ENCODE results near the gene PRICKLE1.

PRICKLE1 gene

DNA sequence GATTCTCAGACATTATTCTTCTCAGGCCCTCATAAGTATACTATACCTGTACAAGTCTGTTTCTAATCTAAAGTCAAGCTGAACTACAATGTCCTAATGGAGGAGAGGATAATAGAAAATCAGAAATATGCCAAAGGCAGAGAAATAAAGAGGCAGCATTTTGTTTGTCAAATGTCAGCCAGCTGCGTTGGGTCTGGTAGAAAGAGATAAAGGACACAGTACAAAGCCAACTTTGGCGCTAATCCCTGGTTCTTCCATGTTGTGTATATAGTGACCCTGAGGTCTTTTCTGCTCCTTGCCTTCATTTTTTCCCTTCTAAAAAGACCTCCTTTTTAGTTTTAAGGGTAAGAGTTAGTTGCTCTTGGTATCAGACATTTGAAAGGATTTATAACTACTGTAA lies 103.1 kb downstream of the PRICKLE1 start:
- no peak for DNase-seq

DNA sequence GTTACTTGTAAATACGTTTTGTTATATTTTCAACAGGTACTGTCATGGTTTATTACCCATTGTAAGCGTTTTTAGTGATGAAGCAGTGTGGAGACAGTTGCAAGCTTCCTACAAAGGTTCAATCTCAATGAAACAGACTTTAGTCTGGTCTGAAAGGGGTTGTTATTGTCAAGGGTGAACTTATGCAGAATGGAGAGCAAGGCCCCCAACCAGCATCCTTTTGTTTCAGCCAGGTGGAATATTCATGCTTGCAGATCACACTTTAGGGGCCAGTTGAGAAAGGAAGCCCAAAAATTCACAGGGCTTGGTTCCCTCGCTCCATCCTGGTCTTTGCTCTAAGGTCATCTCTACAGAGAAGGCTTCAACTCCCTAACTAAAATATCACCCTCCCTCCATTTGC lies 103.7 kb downstream of the PRICKLE1 start:
- DNase-seq, result no peak

DNA sequence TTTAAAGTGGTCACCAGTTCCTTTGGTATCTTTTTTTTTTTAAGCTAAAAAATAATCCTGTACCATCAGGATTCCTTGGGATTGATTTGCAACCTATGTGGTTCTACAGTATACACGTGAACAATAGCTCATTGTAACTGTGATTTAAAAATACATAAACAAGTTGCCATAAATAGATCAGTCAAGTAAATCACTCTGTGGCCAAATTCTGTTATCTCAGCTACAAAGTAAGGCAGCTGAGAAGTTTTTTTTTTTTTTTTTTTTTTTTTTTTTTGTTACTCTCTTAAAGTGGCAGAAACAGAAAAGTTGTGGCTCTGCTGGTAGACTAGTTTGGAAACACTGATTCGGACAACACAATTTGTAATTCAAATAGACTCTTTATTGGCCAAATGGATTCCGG lies 104.5 kb downstream of the PRICKLE1 start:
- DNase-seq, result no peak

DNA sequence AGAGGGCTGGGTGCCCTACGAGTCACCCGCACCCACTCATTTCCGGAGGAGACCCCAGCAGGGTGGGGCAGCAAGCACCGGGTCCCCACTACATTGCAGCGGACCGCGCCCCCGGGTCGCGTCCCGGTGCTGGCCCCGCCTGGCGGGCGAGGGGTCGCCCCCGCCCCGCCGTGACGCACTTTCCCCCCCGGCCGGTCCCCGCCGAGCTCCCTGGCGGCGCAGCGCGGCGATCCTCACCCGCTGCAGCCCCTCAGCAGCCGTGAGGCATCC lies 106.1 kb downstream of the PRICKLE1 start:
- DNase-seq, result peak; percentile 73

DNA sequence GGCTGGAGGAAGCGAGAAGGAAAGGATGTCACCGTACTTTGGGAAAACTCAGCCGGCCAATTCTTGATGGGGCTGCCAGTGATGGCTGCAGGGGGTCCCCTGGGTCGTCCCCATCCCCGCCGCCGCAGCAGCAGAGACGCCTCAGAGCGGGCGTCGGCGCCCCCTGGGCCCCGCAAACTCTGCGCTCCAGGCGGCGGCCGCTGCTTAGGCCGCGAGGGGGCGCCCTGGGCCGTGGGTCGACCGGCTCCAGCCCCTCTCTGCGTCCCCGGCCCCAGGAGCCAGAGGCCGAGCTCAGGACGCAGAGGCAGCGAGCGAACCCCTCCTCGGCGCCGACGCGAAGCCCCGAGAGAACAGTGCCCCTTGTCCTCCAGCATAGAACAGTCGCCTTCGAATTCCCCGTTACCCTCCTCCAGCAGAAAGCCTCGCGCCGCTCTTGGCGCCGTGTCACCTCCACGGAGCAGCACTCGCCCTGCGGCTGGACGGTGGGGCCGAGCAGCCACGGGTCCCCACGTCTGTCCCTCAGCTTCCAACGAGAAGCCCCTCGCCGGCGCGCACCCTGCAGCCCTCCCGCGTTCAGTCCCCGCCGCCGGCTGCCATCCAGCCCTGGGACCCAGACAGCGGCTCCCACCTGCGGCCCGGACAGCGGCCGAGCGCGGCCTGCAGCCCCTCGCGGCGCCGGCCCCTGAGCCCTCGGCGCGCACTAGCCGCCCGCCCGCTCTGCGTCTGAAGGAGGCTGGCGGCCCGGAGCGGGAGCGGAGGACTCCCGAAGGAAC lies 106.6 kb downstream of the PRICKLE1 start:
- peak; percentile 87 for DNase-seq

DNA sequence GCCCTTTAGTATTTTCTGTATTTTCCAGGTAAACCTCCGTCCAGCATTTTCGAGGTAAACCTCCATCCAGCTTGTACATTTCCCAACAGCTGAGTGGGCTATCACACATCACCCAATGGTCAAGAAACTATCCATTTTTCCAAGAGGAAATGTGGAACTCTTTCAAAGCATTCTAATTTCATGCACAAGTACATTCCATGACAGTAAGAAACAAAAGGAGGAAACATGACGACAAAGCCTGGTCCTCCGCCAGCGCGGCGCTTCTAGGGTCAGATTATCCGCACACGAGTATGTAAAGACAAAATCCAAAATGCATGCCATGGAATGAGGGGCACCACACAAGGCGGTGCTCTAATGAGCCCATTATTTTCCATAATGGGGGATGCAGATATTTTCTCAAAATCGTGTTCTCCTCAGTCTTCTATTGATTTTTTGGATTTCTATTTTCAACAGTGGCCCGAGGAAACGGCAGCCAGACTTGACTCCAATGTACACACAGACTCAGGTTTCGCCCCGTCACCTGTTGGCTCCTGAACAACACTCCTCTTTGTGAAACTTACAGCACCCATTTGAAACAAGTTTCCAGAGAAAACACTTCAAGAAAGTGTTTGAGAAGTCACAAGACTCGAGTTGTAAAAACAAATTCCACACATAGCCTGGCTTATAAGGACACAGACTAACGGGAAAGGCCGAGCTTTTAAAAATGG lies 107.4 kb downstream of the PRICKLE1 start:
- peak; percentile 54 for DNase-seq

DNA sequence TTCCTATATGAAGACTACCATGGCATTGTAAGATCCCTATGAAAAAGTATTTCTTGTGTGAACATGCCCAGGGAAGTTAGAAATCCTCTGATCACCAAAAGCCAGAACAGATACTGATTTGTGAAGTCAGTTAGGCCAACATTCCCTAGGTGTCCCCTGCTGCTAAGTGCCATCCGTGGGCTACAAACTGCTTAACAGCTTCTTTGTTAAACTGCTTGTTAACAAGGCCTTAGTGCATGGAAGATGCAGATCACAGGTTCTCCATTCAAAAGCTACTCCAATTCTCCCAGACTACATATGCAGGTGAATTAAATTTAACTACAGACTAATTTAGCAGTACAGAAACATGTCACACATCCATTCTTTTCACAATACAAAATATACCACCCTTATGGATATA lies 108.2 kb downstream of the PRICKLE1 start:
- DNase-seq, result no peak

DNA sequence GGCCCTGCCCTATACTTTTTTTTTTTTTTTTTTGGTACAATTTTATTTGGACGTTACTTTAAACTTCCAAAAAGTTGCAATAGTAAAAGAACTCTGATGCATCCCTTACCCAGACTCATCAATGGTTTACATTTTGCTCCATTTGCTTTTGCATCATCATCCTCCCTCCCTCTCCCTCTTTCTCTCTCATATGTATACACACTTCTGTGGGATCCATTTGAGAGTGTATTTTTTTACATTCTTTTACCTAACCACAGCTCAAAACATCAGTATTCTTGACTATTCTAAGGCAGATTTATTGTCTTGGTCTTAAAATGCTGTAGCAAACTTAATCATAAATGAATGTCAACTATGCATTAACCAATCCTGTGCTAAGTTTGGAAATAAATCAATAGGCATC lies 111.6 kb downstream of the PRICKLE1 start:
- DNase-seq, result no peak

DNA sequence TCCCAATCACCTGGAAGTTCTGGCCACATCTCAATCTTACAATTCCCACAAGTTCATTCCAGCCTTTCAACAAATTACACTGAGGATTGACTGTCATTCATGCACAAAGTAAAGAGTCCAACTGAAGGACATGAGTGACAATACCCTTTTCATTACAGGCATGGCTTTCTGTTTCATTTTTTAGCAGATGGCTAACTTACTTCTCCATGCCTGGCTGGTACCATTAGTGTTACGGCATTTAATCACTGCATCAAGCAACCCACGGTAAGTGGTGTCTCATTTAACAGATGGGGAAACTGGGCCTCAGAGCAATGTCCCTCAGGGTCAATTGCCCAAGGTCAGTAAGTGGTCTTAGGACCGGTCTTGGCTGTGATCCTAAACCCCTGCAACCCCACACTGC lies 114.4 kb downstream of the PRICKLE1 start:
- peak; percentile 77 for DNase-seq

DNA sequence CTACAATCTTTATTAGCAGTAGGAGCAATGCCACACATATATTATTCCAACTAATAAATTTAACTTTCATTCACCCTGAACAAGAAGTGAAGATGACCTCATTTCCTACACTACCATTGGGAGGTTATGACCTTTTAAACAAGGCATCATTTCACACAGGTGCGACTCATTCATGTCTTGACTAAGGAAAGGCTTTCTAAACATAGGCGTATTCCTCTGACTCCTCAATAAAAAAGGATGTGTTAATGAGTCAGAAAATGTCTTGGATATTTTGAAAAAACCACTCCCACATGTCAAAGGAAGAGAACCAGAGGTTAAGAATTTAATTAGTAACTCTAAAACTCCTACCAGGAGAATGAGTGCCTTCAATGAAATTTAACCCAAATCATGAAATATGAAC lies 115.2 kb downstream of the PRICKLE1 start:
- peak; percentile 91 for DNase-seq

DNA sequence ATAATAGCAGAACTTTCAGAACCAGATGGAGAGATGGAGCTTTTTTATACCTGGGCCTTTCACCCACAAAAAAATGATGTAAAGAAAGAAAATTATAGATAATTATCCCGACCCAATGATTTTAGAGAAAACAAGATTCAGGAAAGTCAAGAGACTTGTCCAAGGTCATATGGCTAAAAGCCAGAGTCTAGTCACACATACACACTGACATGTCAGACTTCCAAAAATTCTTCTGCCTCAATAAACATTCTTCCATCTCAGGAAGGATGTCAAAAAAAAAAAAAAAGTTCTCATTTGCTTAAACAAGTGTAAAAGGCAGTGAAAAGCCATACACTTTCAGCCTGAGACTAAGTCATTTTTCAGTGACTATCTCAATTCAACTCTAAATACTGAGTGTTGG lies 116.0 kb downstream of the PRICKLE1 start:
- no peak for DNase-seq

DNA sequence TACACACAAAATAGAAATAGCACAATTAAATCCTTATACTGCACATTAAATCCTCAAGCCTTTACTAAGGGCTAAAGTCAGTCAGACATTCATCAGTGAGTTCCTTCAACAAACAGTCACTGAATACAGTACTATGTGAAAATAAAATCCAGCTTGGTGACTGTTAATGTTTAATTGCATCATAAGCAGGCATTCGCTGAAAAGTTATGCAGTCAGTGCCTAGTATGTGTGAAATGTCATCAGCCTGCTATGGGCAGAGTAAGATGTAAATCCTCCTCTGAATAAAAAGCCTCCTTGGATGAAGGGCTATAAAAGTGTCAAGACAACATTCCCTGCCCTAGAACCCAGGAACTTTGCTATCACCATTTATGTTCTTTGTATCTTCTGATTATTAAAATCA lies 116.4 kb downstream of the PRICKLE1 start:
- no peak for DNase-seq

DNA sequence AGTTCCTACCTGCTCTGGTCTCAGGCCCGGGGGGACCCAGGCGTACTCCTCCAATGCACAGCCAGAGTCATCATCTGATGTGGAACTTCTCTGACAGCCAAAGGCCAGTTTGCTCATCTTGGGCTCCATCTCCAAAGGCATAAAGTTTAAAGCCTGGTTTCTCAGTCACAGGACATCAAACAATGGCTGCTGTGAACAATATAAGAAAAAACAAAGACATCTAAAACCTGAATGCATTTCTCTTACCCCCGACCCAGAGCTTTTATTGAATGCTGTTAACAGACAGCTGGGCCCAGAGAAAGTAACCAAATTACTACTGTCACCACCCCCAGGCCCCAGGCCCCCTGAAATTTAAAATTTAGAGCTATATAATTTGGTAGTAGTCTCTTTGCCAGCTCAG lies 117.2 kb downstream of the PRICKLE1 start:
- DNase-seq, result no peak

DNA sequence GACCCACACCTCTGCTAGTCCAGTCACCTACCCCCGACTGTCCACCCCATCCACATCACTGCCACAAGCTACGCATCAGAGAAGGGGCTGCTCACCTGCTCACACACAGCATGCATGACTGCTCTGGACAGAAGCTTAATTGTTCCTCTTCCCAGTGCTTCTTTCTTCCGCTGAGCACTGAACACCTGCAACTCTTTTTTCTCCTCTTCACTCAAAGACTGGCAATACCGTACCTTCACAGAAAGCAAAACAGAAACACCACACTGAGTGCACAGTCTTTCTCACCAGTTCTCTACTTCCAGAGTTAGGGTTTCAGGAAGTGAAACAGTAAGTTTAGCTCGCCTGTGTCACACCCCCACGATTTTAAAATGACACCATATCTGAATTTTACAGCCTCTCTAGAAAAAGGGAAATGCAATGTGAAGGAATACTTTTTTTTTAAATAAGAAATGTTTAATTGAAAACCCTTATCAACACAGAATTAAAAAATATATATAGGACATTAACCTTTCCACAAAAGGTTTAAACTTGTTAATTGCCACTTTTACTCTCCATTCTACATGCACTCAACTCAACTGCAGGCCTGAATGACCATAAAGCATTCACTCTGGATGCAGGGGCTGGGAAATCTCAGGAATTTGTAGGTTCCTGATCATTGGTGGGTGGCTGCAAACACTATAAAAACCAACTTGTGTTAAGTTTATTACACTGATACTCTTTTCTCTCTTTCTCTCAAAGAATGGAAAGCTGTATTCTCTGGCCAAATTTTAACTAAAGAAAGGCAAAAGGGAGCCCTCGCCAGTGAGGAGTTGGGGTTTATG lies 120.0 kb downstream of the PRICKLE1 start:
- peak; percentile 20 for DNase-seq

DNA sequence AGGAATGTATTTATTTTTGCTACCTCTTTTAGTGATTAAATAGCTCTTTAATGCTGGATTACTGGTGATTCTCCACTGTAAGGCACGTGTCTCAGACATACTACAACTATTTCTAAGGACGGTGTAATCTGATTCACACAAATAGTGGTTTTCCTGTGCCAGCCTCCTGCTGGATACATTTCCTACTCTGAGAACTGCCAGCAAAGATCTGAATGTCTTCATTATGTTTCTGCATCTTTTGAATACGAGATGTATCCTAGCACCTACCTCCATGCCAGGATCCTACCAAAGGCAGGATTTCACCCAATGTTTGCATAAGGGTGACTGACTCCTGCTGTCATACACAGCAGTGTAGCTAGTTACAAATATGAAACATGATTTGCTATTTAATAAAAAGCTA lies 120.6 kb downstream of the PRICKLE1 start:
- no peak for DNase-seq

DNA sequence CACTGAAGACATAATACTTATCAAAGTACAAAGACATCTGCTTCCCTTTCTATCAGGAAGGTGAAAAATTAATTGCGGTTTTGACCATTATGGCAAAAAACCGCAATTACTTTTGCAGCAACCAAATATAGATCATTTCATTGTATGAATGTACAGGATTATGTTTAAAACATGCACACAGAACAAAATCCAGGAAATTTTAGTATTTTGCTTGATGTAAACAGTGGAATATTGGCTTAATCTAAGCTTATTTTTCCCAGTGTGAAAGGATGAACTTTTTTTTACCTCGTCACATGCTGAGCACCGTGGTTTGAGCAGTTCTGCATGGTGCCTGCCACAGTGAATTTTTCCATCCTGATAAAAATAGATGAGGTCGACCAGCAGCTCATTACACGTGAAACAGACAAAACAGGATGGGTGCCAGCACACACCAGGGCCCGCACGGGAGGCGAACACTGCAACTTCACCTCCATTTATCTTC lies 121.2 kb downstream of the PRICKLE1 start:
- no peak for DNase-seq

DNA sequence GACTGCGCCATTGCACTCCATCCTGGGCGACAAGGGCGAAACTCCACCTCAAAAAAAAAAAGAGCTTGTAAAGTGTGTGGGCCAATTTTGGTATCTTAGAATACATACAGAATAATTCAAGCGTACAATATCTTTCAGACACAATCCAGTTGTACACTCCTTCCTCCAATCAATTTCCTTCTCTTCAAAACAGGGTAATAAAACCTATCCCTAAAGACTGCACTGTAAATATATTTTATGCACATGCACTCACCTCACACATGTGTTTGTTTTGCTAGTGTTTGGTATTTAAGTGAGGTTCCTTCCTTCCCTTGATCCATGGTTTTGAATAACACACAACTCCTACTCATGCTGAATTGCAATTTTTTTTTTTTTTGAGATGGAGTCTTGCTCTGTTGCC lies 125.9 kb downstream of the PRICKLE1 start:
- DNase-seq, result no peak

DNA sequence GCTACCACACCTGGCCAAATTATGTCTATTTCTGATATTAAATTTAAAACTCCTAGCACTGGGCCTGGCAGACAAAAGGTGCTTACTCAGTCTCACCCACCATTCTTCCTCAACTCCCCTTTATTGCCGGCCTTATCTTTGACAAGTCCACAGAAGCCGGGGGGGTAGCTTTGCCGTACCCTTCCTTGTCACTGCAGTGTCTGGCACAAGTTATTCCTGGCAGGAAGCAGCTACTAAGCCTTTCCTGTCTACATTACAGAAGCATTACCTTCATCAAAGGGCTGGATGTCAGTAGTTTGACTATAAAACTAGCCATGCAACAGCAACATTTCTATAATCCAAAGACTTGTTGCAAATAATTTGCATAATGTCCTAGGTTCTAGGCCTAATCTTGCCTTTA lies 127.1 kb downstream of the PRICKLE1 start:
- DNase-seq, result no peak

DNA sequence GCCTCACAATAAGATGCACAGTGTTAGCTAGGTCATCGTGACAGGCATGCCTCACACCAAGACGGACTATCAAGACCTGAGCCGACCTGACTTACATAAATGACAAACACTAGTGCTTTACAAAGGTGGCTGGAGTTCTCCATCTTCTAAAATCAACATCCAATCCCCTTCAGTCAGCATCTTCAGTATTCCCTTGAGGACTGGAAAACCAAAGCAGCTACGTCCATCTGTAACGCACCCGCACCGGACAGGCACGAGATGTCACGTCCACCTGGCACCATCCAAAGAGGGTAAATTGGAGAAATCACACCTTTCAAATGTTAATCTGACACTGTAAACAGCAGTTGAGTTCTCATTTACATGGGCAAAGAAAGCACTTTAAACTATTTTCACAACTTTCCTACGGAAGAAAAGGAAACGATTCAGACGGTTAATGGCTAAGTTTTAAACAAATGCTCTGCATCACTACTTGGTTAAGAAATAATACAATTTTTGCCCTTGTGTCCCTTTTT lies 130.2 kb downstream of the PRICKLE1 start:
- DNase-seq, result no peak

DNA sequence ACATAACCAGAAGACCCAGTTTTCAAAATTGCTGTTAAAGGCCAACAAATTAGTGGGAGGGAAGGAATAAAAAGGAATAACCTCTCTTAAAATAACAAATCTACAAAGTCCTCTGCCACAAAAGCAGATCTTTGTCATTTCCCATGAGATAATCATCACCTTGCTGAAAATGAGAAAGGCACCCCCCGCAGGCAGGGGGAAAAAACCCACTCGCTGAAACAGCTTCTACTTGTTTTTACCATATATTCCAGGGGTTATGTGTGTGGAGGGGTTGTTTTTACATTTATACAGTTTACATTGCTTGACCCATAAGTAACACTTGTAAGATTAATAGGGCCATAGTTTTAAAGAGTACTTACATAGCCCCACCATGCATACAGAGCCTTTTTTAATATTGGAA lies 131.0 kb downstream of the PRICKLE1 start:
- no peak for DNase-seq

DNA sequence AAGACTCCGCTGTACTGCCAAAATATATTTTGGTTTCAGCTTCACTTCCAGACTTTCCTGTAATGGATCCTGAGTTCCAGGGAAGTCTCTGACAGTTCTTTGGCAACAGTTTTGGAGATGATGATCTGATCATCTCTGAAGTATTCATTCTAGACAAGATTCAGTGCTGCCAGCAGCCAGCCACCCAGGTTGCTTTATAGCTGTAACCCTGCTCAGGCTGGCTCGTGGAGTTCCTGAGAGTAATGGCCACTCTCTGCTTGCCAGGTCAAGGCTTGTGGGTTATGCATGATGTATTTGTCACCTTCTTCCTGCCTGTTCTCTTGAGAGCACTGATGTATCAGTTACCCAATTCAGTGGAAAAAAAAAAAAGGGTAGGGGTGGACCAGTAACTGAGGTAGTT lies 139.3 kb downstream of the PRICKLE1 start:
- no peak for DNase-seq

DNA sequence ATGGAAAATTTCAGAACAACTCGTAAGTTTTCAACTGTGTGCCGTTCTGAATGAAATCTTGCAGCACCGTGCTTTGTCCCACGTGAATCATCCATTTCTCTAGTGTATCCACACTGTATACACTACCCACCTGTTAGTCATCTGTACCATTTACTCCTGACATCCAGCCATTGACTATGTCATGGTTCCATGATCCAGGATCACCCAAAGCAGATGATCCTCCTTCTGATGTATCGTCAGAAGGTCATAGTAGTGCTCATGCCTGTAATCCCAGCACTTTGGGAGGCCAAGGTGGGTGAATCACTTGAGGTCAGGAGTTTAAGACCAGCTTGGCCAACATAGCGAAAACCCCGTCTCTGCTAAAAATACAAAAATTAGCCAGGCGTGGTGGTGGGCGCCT lies 140.7 kb downstream of the PRICKLE1 start:
- DNase-seq, result no peak

DNA sequence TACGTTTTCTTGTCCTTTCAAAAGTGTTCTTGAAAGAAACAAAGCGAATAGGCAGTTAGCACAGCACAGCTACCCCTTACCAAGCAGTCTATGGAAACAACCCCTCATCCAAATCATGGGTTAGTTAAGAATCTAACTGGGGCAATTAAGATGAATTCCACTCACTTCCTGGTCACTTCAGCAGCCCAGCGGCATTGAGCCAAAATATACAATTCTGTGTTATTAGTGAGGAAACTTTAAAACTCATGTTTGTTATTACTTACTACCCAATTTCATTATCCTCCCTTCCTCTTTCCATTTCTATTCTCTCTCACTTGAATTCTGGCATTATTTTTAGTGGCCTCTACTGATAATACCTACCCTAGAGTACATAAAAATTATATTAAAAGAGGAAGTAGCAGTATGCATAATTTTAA lies 142.2 kb downstream of the PRICKLE1 start:
- DNase-seq, result no peak

DNA sequence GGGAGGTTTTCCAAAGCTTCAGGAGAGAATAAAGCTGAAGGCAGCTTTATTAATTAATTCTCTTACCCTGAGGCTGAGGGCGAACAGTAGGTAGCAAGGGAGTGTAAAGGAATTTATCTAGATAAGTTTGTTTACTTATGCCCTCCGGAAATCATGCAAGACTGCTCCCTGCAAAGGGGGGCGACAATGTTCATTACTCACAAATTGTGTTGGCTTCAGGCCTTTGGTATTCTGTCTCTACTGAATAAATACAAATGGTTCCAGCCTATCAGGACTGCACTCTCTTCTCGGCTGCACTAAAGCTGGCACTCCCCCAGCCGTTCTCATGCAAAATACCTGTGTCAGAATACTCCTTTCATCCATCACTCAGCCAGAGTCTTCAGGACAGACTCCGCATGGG lies 142.8 kb downstream of the PRICKLE1 start:
- no peak for DNase-seq
